Esophagus squamous epithelium (tissue), 5 donors: Measurements from ENCODE around the gene NANOS3. TPM values are rescaled to one million over a fixed set of nuclear protein-coding genes. Genes with fewer than 3 reads are reported as not detected.

Source experiments
- DNase-seq: peaks from one replicate; lab custom pipeline; 2025; lab: John Stamatoyannopoulos, UW
- H3K27ac ChIP-seq, 4 donors: fragments of 200-600 bp; sonication (generic); one replicate each; pipeline ENCODE4 v1.5.1; 2016 to 2019; ENCODE audit warnings: mild to moderate bottlenecking in 1 of 4
- H3K27me3 ChIP-seq, 4 donors: fragments of 200-600 bp; sonication (generic); 1 replicate in 3 of 4; 2 replicates in 1 of 4; pipeline versions ENCODE4 v1.5.1 to v1.6.0; 2017 to 2021; ENCODE audit warnings: antibody characterized with exemption in 1 of 4
- H3K36me3 ChIP-seq, 3 donors: fragments of 200-600 bp; sonication (generic); one replicate each; pipeline ENCODE4 v1.5.1; 2016 to 2019
- H3K4me1 ChIP-seq, 3 donors: fragments of 200-600 bp; sonication (generic); one replicate each; pipeline ENCODE4 v1.5.1; 2017 to 2019
- H3K4me3 ChIP-seq, 4 donors: fragments of 200-600 bp; sonication (generic); 1 replicate in 3 of 4; 2 replicates in 1 of 4; pipeline ENCODE4 v1.5.1; 2016 to 2019; ENCODE audit warnings: mild to moderate bottlenecking in 2 of 4, moderate library complexity in 1 of 4
- H3K9me3 ChIP-seq, 3 donors: fragments of 200-600 bp; sonication (generic); one replicate each; pipeline ENCODE4 v1.5.1; 2016 to 2019
- CTCF ChIP-seq, 6 experiments: fragments of 450-650 bp in 4 of 6; fragments of 200-600 bp in 2 of 6; sonication (generic) in 2 of 6; IDR thresholded peaks; one replicate each; pipeline ENCODE4 v1.5.1; 2016 to 2019; ENCODE audit warnings: antibody characterized with exemption in 6 of 6, mild to moderate bottlenecking in 4 of 6, moderate library complexity in 4 of 6
- POLR2A ChIP-seq, 4 donors: fragments of 450-650 bp; IDR thresholded peaks; one replicate each; pipeline ENCODE4 v1.6.1; 2017; ENCODE audit warnings: antibody characterized with exemption in 4 of 4, mild to moderate bottlenecking in 4 of 4, moderate library complexity in 3 of 4
- WGBS, 2 donors: methylation state at CpG; one replicate each; pipeline ENCODE4 v1.1.5; 2018; 5-methylcytosine and 5-hydroxymethylcytosine counted together
- intact Hi-C: fragments of 100-400 bp; cut with DNase I; formaldehyde crosslinking; loops from one replicate; pipeline ENCODE4 v1.15.0; 2022
- total RNA-seq, 4 donors: library from RNA; depleted of rRNA; stranded (reverse); fragments of >200 nt; gene quantifications; one replicate each; pipeline ENCODE4 v1.1.0, GENCODE V29; 2016
- donor health status: DM: yes; HTN: yes; CAD: no.

The NANOS3 gene
- total RNA-seq, 4 donors from 2014 or later: not detected

GRCh38 chr19:13887517-13887916 lies 10.6 kb downstream of the NANOS3 start:
- 35 to 43% methylated on average over 3 to 5 of the region's 5 CpGs for WGBS, 2 donors
- no peak for DNase-seq
- Histone ChIP-seq H3K4me3 (peak overlapping the region in 1 of 4 donors; percentile 29), H3K9me3 (no peaks in the 10 kb centered on the region), H3K4me1 (peaks cover 17 to 68% (median 30%) of the 10 kb centered on the region in 3 donors), H3K27ac (peak overlapping the region; percentile 84 to 95 (median 90)), H3K36me3 (peaks cover 0 to 9% (median 0%) of the 10 kb centered on the region in 3 donors), H3K27me3 (no peaks in the 10 kb centered on the region)
- intact Hi-C loops: loop anchor here (10.0 kb wide), 1 partner anchor 187 kb away; the partner anchor contains the start of gene MISP3
- TF ChIP-seq CTCF (IDR thresholded peaks at IDR 0.05) (no peak), POLR2A (IDR thresholded peaks at IDR 0.05) (no peak)

- Histone ChIP-seq H3K4me1 (peaks cover 17 to 60% (median 27%) of the 10 kb centered on the region in 3 donors), H3K36me3 (peaks cover 0 to 9% (median 0%) of the 10 kb centered on the region in 3 donors), H3K27ac (peak overlapping the region; percentile 58 to 95 (median 90)), H3K4me3 (no peak overlapping the region), H3K27me3 (no peaks in the 10 kb centered on the region), H3K9me3 (no peaks in the 10 kb centered on the region)
- intact Hi-C loops: loop anchor here (10.0 kb wide), 1 partner anchor 187 kb away; the partner anchor contains the start of gene MISP3
- WGBS, 2 donors: 47% methylated on average over 3 of the region's 16 CpGs
- peak in 1 of 4 donors; percentile 14 for TF ChIP-seq POLR2A (IDR thresholded peaks at IDR 0.05)
- no peak for TF ChIP-seq CTCF (IDR thresholded peaks at IDR 0.05)
- DNase-seq: no peak
Observed at GRCh38 chr19:13888281-13888680, 11.3 kb downstream of the NANOS3 start.

- Histone ChIP-seq H3K36me3 (peaks cover 0 to 9% (median 0%) of the 10 kb centered on the region in 3 donors), H3K4me1 (peaks cover 17 to 41% (median 24%) of the 10 kb centered on the region in 3 donors), H3K9me3 (no peaks in the 10 kb centered on the region), H3K27ac (no peak overlapping the region), H3K4me3 (no peak overlapping the region), H3K27me3 (no peaks in the 10 kb centered on the region)
- TF ChIP-seq CTCF (IDR thresholded peaks at IDR 0.05): no peak
- TF ChIP-seq POLR2A (IDR thresholded peaks at IDR 0.05): no peak
- 77 to 94% methylated on average over 2 to 3 of the region's 13 CpGs for WGBS, 2 donors
- DNase-seq: no peak
- intact Hi-C loops: no loop called here
Observed at GRCh38 chr19:13890136-13890535, 13.2 kb downstream of the NANOS3 start.

GRCh38 chr19:13892870-13893269 lies 15.9 kb downstream of the NANOS3 start:
- intact Hi-C loops: no loop called here
- Histone ChIP-seq H3K9me3 (no peaks in the 10 kb centered on the region), H3K27me3 (no peaks in the 10 kb centered on the region), H3K4me3 (no peak overlapping the region), H3K36me3 (peaks cover 0 to 9% (median 0%) of the 10 kb centered on the region in 3 donors), H3K27ac (no peak overlapping the region), H3K4me1 (peaks cover 4 to 14% (median 6%) of the 10 kb centered on the region in 3 donors)
- TF ChIP-seq POLR2A (IDR thresholded peaks at IDR 0.05) (no peak), CTCF (IDR thresholded peaks at IDR 0.05) (no peak)
- WGBS, 2 donors: 61 to 80% methylated on average over 8 to 9 of the region's 9 CpGs
- no peak for DNase-seq

- intact Hi-C loops: no loop called here
- TF ChIP-seq CTCF (IDR thresholded peaks at IDR 0.05): no peak
- no peak for TF ChIP-seq POLR2A (IDR thresholded peaks at IDR 0.05)
- WGBS, 2 donors: 81 to 87% methylated on average over 5 of the region's 5 CpGs
Observed at GRCh38 chr19:13894552-13894951, 17.6 kb downstream of the NANOS3 start.

More at GRCh38 chr19:13894552-13894951, 17.6 kb downstream of the NANOS3 start:
- Histone ChIP-seq H3K4me1 (no peaks in the 10 kb centered on the region), H3K27me3 (no peaks in the 10 kb centered on the region), H3K4me3 (no peak overlapping the region), H3K36me3 (peaks cover 0 to 9% (median 0%) of the 10 kb centered on the region in 3 donors), H3K9me3 (no peaks in the 10 kb centered on the region), H3K27ac (no peak overlapping the region)
- no peak for DNase-seq
